Posterior cingulate gyrus (tissue), 11 donors: ENCODE measurements around the gene NCK1.
"Not testable (repeated sequence)": the region's sequence is repeated elsewhere in the genome, so short reads cannot be mapped to it uniquely, and the experiment has no call there.

ENCODE experiments used
- DNase-seq, 10 donors: peaks; one replicate each; pipeline versions ENCODE4 v3.0.0 to v3.0.0-alpha.2; 2020 to 2021; ENCODE audit warnings: mixed read lengths in 3 of 10
- intact Hi-C: fragments of 100-400 bp; cut with DNase I; formaldehyde crosslinking; loops from one replicate; pipeline ENCODE4 v1.15.1; 2023

NCK1 gene

DNA sequence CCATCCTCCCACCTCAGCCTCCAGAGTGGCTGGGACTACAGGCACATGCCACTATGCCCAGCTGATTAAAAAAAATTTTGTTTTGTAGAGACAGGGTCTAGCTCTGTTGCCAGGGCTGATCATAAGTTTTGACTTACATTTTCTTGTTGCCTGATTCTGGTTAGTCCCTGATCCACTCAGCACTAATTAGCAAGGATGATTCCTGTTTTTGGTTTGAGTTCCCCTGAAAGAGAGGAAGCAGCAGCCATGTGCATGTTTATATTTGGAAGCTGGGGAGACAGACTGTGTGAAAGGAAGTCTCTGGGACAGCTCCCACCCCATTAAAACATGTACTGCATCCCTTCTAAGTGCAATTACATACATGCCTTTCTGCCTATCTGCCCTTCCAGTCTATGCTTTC is 3.6 kb upstream of the NCK1 start:
- intact Hi-C loops = no loop called here
- DNase-seq = no peak

DNA sequence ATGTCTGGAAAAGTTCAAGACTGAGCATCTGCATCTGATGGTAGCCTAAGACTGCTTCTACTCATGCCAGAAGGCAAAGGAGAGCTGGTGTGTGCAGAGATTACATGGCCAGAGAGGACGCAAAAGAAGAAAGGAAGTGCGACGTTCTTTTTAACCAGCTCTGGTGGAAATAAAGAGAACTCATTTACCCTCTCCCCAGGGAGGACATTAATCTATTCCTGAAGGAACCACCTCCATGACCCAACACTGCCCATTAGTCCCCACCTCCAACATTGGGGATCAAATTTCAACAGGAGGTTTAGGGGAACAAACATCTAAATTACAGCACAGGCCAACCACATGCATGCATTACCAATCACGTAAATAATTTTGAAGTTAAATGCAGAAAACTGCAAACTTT is 1.5 kb upstream of the NCK1 start:
- no peak for DNase-seq
- intact Hi-C loops = loop anchor here (5.0 kb wide), 1 partner anchor 43 kb away; the partner anchor contains the start of gene SLC35G2

DNA sequence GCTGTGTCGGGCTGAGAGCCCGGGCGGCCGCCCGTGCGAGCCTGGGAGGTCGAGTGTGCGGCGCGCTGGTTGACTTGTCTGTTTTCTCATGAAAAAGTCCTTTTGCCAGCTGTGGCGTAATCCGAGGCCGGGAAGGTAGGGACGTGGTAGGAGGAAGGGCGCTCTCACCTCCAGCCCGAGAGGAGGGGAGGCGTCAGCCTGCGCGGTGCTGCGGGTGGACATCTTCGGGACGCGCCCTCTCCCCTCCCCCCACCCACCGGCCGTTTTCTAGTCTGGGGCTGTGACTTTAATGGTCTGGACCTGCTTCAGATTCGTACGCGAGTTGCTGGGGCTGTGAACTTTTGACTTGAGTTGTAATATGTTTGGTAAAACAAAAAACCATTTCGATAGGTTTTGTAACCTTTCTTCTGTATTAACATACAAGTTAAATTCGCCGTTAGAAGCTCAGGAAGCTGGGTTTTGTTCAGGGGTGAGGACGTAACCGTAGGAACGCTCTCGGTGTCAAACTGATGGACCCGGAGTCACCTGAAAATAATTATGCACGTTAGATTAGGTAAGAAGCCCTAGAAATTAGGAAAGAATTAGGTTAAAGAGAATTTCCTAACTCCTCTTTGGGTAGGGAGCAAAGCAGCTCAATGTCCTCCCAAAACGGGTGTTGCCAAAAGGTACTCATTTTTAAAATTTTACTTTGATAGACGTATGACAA is 762 bp downstream of the NCK1 start:
- intact Hi-C loops = loop anchor here (1.0 to 5.0 kb wide), 2 partner anchors 45 to 110 kb away; partner anchors contain the start of genes SLC35G2 and STAG1
- DNase-seq = peak in 7 of 10 donors; percentile 12 to 85 (median 21)

DNA sequence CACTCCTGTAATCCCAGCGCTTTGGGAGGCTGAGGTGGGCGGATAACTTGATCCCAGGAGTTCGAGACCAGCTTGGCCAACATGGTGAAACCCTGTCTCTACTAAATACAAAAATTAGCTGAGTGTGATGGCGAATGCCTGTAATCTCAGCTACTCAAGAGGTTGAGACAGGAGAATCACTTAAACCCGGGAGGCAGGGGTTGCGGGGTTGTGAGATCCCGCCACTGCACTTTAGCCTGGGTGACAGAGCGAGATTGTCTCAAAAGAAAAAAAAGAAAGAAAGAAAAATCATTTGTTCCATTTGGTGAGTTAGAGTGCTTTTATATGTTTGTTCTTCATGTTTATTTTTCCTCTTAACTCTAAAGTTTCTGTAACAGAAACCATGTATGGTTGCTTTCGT is 7.3 kb downstream of the NCK1 start:
- intact Hi-C loops = no loop called here

DNA sequence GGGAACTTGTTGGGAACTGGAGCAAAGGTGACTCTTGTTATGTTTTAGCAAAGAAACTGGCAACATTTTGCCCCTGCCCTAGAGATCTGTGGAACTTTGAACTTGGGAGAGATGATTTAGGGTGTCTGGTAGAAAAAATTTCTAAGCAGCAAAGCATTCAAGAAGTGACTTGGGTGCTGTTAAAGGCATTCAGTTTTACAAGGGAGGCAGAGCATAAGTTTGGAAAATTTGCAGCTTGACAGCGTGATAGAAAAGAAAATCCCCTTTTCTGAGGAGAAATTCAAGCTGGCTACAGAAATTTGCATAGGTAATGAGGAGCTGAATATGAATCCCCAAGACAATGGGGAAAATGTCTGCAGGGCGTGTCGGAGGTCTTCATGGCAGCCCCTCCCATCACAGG is 10.2 kb downstream of the NCK1 start:
- intact Hi-C loops, DNase-seq: not testable (repeated sequence)

More for the DNA sequence above, 7.3 kb downstream of the NCK1 start:
- no peak for DNase-seq

DNA sequence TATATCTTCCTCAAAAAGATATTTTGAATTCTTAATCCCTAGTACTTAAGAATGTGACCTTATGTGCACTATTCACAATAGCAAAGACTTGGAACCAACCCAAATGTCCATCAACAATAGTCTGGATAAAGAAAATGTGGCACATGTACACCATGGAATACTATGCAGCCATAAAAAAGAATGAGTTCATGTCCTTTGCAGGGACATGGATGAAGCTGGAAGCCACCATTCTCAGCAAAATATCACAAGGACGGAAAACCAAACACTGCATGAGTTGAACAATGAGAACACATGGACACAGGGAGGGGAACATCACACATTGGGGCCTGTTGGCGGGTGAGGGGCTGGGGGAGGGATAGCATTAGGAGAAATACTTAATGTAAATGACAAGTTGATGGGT is 17.5 kb downstream of the NCK1 start:
- DNase-seq, intact Hi-C loops: not testable (repeated sequence)

DNA sequence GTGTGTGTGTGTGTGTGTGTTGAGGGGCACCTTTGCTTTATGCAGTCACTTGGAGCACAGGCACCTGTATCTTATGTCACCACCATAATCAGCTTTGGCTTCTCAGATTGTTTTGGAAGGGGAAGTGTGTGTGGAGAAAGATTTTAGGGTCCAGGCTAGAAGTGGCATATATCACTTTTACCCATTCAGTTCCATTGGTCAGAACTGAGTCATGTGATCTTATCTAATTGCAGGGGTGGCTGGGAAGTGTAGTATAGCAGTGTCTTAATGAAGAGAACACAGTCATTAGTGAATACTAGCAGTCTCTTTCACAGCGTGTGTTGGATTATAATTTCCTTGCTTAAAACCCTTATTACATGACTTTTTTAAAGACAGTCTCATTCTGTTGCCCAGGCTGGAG is 20.6 kb downstream of the NCK1 start:
- intact Hi-C loops = no loop called here
- no peak for DNase-seq

DNA sequence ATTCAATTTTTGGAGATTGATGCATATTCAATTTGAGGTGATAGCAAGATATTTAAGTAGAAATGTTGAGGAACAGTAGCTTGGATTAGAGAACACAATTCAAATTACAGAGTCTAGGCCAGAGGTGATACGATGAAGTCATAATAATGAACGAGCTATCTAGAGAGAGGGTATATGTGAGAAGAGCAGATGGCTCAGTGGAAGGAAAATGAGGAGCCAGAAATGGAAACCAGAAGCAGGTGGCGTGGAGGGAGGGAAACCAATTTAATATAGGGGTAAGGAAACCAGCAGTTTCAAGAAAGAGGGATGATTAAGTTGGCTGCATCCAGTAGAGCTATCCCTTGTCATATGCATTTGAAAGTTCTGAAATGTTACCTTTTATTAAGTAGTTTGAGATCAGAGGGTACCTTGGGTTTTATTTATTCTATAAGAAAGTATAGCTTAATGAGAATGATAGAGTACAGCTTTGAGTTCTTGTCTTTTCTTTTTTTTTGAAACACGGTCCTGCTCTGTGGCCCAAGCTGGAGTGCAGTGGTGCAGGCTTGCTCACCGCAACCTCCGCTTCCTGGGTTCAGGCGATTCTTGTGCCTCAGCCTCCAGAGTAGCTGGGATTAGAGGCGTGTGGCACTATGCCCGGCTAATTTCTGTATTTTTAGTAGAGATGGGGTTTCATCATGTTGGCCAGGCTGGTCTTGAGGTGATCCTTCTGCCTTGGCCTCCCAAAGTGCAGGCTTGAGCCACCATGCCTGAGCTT is 22.1 kb downstream of the NCK1 start:
- no peak for DNase-seq
- intact Hi-C loops = no loop called here

DNA sequence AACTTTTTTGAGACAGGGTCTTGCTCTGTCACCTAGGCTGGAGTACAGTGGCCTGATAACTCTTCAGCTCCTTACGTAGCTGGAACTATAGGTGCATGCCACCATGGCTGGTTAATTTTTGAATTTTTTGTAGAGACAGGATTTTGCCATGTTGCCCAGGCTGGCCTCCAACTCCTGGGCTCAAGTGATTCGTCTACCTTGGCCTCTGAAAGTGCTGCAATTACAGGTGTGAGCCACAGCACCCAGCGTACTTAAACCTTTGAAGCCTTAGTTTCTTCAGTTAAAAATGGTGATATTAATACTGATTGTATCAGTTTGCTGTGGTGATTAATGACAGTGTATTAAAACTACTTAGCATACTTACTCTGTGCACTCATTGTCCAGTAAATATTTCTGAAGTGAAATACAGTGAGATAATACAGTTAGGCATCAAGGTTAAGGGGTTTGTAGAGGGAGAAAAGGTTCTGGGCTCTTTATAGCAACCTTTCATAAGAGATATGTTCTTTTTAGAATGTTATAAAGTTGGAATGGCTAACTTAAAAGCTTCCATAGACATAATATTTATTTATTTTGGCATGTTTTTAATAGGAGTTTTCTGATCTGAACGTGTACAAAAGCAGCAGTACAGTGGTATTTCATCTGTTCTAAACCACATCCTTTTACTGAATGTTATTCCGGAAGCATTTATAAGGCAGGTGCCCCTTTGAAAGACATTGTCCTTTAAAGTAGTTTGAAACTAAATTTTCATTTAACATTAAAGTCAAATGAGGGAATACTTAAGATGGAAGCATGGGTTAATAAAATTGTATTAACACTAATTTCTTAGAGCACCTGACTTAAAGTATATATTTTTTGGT is 23.6 kb downstream of the NCK1 start:
- intact Hi-C loops = no loop called here
- DNase-seq = no peak

DNA sequence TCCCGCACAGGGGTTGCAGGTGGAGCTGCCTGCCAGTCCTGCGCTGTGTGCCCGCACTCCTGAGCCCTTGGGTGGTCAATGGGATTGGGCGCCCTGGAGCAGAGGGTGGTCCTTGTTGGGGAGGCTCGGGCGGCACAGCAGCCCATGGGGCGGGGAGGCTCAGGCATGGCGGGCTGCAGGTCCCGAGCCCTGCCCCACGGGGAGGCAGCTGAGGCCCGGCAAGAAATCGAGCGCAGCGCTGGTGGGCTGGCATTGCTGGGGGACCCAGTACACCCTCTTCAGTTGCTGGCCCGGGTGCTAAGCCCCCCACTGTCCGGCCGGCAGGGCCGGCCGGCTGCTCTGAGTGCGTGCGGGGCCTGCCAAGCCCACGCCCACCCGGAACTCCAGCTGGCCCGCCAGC is 27.9 kb downstream of the NCK1 start:
- intact Hi-C loops = no loop called here

DNA sequence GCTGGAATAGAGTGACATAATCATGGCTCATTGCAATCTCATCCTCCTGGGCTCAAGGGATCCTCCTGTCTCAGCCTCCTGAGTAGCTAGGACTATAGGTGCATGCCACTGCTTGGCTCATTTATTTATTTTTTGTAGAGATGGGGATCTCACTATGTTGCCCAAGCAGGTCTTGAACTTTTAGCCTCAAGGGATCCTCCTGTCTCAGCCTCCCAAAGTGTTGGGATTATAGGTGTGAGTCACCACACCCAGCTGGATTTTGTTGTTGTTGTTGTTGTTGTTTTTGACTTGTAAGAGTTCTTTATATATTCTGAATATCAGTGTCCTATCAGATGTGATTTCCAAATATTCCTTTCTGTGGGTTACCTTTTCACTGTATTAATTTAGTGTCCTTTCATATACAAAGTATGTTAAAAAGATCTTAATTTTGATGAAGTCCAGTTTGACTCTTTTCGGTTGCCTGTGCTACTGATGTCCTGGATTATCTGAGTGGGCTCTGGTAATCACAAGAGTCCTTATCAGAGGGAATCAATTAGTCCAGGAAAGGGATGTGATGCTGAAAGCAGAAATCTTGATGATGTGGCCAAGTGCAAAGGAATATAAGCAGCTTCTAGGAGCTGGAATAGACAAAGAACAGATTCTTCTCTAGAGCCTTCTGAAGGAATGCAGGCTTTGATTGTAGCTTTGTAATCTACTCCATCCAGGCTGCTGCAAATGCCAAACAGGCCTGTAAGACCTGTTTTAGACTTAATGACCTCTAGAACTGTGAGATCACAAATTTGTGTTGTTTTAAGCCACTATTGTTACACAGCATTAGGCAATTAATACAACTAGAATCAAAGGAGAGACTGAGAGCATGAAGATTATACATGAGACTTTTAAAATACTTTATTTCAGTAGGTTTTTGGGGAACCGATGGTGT is 30.2 kb downstream of the NCK1 start:
- intact Hi-C loops = no loop called here
- no peak for DNase-seq

More for the DNA sequence above, 27.9 kb downstream of the NCK1 start:
- DNase-seq = peak in 1 of 10 donors; percentile 79

DNA sequence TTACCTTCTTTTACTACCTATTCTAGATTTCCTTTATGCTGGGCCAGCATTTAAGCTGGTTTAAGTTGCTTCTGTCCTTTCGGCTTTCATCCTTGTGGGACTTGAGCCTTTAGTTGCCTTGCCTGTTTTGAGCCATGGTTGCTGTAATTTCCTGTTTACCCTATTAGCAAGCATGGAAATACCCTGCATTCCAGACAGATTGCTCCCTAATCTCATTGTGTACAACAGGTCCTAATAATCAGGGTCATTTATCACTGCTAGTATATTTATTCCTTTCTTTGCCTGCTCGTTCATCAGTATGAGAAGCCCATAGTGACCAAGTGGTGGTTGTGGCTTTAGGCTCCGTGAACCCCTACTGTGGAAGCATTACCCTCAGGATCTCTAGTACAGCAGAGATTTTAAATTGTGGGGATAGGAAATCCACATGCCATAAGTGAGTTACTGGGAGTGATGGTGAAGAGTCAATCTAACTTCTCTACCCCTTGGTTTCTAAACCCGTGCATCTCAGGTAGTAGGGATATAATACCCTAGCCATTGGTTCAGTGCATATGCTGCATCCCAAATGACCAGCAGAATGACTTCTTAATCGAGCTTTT is 31.9 kb downstream of the NCK1 start:
- intact Hi-C loops = no loop called here
- DNase-seq = no peak

DNA sequence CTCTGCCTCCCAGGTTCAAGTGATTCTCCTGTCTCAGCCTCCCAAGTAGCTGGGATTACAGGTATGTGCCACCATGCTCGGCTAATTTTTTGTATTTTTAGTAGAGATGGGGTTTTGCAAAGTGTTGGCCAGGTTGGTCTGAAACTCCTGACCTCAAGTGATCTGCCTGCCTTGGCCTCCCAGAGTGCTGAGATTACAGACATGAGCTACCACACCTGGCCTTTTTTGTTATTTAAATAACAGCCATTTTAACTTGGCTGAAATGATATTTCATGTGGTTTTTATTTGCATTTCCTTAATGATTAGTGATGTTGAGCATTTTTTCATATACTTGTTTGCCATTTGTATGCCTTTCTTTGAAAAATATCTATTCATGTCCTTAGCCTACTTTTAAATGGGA is 35.2 kb downstream of the NCK1 start:
- DNase-seq, intact Hi-C loops: not testable (repeated sequence)

DNA sequence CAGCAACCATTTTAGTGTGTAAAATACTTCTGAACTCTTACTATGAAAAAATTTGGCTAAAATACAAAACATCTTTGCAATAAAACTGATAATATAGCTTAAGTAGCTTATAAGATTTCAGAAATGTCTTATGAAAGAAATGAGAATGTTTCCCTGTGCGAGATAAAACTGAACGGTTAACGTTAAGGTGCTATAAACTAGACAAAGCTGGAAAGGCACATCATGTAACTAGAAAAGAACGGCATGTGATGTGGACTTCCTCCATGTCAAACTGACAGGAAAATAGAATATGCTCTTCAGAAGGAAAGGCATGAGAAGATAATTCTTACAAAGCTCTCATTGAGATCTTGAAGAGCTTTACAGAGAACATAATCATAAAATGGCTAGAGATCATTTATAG is 36.5 kb downstream of the NCK1 start:
- intact Hi-C loops = no loop called here
- no peak for DNase-seq

DNA sequence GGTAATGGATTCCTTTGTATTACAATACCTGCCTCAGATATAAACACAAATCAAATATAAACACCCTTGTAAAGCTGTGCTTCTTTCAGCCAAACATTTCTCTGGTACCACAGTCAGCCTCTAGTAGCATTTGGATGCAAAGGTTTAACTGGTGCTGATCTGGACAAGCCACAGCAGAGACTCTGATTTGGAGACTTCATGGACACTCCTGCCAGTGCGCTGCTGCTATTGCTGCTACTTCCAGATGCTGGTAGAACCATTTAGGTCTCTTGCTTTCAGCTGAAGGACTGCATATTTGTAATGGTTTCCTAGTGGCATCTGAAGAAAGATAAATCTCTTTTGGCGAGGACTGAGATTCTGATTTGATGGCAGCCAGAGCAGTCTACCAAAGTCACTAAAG is 36.9 kb downstream of the NCK1 start:
- intact Hi-C loops = no loop called here

DNA sequence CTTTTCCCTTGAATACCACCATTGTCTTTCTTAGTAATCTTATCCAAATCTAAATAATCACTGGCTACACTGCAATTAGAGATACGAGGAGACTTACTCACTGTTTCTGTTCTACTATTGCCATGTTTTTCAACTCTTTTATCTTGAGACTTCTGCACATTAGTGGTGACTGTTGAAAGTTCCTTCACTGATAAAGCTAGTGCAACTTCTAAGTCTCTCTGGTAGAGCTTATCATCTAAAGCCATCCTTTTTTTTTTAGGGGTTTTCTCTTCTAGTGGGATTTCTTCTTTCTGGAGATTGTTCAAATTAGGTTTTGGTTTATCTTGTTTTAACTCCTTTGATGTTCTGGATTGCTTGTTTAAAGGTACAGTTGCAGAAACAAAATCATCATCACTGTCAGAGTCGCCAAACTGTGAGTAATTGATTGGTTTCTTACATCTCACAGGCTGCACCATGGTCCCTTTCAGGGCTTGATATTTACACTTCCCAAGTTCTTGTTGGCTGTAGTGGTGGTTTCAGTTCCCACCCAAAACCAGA is 37.7 kb downstream of the NCK1 start:
- no peak for DNase-seq
- intact Hi-C loops = no loop called here

More for the DNA sequence above, 36.9 kb downstream of the NCK1 start:
- DNase-seq = no peak

DNA sequence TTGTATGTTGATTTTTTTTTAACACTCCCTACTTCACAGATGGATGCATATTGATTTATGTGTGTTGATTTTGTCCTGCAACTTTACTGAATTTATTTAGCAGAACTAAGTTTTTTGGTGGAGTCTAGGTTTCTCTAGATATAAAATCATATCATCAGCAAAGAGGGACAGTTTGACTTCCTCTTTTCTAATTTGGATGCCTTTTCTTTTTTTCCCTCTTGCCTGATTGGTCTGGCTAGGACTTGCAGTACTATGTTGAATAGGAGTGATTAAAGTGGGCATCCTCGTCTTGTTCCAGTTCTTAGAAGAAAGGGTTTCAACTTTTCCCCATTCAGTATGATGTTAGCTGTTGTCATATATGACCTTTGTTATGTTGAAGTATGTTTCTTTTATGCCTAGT is 38.7 kb downstream of the NCK1 start:
- DNase-seq, intact Hi-C loops: not testable (repeated sequence)

DNA sequence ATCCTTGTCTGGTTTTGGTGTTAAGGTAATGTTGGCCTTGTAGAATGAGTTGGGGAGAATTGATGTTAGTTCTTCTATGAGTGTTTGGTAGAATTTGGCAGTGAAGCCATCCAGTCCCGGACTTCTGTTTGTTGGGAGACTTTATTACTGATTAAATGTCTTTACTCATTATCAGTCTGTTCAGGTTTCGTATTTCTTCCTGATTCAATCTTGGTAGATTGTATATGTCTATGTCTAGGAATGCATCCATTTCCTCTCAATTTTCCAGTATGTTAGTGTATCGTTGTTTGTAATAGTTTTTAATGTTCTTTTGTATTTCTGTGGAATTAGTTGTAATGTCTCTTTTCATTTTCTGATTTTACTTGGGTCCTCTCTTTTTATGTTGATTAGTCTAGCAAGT is 39.4 kb downstream of the NCK1 start:
- intact Hi-C loops = no loop called here
- DNase-seq = no peak

DNA sequence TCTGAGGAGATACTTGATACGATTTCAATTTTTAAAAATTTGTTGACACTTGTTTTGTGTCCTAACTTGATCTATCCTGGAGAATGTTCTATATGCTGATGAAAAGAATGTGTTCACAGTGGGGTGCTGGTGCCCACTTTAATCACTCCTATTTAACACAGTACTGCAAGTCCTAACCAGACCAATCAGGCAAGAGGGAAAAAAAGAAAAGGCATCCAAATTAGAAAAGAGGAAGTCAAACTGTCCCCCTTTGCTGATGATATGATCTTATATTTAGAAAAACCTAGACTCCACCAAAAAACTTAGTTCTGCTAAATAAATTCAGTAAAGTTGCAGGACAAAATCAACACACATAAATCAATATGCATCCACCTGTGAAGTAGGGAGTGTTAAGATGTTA is 40.5 kb downstream of the NCK1 start:
- intact Hi-C loops, DNase-seq: not testable (repeated sequence)
